HL-60 (cell line): ENCODE results near the gene TIMM29.

Experiments
- GABPA ChIP-seq: IDR thresholded peaks from 2 replicates; pipeline ENCODE4 v1.6.1; 2012; ENCODE audit warnings: low read depth
- TF ChIP-seq, protein P1 (sequence below): IDR thresholded peaks from 2 replicates; pipeline ENCODE4 v1.6.1; 2012; ENCODE audit warnings: low read depth; ENCODE audit not compliant: insufficient replicate concordance
- TF ChIP-seq, protein P2 (sequence below): IDR thresholded peaks from one replicate; pipeline ENCODE4 v1.5.1; 2011; ENCODE audit warnings: low read length, control low read depth, inconsistent platforms; ENCODE audit not compliant: insufficient read depth

DNA sequence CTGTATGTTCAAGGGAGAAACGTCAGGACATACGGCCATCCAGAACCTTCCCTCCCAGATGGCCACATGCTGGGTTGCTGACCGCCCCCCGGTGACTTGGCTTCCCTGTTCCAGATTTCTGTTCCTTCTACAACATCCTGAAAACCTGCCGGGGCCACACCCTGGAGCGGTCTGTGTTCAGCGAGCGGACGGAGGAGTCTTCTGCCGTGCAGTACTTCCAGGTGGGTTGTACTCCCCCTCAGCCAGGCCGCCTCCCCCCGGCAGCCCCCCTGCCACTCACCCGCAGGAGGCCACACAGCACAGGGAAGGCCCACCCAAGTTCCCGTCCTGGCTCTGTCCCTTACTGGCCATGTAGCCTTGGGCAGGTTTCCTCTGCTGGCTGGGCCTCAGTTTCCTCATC is 20.7 kb upstream of the TIMM29 start:
- TF ChIP-seq, protein P1, sequence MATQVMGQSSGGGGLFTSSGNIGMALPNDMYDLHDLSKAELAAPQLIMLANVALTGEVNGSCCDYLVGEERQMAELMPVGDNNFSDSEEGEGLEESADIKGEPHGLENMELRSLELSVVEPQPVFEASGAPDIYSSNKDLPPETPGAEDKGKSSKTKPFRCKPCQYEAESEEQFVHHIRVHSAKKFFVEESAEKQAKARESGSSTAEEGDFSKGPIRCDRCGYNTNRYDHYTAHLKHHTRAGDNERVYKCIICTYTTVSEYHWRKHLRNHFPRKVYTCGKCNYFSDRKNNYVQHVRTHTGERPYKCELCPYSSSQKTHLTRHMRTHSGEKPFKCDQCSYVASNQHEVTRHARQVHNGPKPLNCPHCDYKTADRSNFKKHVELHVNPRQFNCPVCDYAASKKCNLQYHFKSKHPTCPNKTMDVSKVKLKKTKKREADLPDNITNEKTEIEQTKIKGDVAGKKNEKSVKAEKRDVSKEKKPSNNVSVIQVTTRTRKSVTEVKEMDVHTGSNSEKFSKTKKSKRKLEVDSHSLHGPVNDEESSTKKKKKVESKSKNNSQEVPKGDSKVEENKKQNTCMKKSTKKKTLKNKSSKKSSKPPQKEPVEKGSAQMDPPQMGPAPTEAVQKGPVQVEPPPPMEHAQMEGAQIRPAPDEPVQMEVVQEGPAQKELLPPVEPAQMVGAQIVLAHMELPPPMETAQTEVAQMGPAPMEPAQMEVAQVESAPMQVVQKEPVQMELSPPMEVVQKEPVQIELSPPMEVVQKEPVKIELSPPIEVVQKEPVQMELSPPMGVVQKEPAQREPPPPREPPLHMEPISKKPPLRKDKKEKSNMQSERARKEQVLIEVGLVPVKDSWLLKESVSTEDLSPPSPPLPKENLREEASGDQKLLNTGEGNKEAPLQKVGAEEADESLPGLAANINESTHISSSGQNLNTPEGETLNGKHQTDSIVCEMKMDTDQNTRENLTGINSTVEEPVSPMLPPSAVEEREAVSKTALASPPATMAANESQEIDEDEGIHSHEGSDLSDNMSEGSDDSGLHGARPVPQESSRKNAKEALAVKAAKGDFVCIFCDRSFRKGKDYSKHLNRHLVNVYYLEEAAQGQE, result no peak
- TF ChIP-seq, protein P2, sequence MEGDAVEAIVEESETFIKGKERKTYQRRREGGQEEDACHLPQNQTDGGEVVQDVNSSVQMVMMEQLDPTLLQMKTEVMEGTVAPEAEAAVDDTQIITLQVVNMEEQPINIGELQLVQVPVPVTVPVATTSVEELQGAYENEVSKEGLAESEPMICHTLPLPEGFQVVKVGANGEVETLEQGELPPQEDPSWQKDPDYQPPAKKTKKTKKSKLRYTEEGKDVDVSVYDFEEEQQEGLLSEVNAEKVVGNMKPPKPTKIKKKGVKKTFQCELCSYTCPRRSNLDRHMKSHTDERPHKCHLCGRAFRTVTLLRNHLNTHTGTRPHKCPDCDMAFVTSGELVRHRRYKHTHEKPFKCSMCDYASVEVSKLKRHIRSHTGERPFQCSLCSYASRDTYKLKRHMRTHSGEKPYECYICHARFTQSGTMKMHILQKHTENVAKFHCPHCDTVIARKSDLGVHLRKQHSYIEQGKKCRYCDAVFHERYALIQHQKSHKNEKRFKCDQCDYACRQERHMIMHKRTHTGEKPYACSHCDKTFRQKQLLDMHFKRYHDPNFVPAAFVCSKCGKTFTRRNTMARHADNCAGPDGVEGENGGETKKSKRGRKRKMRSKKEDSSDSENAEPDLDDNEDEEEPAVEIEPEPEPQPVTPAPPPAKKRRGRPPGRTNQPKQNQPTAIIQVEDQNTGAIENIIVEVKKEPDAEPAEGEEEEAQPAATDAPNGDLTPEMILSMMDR, result no peak
- TF ChIP-seq GABPA, result no peak
